GM18873 (cell line): ENCODE data around the gene SPTBN1.
"Not testable (repeated sequence)": the region's sequence is repeated elsewhere in the genome, so short reads cannot be mapped to it uniquely, and the experiment has no call there.

Source experiments
- ATAC-seq: cut with Tn5 transposase; IDR thresholded peaks from one replicate; pipeline ENCODE4 v1.9.1; 2021; ENCODE audit warnings: mild to moderate bottlenecking, moderate library complexity, moderate number of reproducible peaks; ENCODE audit not compliant: unreplicated experiment, low FRiP score

Gene SPTBN1

GRCh38 chr2:54497763-54498680 lies 41.9 kb downstream of the SPTBN1 start:
- ATAC-seq = no peak

- ATAC-seq = no peak
These were observed 43.5 kb downstream of the SPTBN1 start for GRCh38 chr2:54499661-54500060.

- ATAC-seq = no peak
These were observed 44.5 kb downstream of the SPTBN1 start for GRCh38 chr2:54500404-54501205.

GRCh38 chr2:54502731-54503130 lies 46.6 kb downstream of the SPTBN1 start:
- ATAC-seq = no peak

- ATAC-seq = no peak
These were observed 47.1 kb downstream of the SPTBN1 start for GRCh38 chr2:54503192-54503591.

- ATAC-seq = no peak
These were observed 47.7 kb downstream of the SPTBN1 start for GRCh38 chr2:54503828-54504227.

- ATAC-seq = no peak
These were observed 48.7 kb downstream of the SPTBN1 start for GRCh38 chr2:54504866-54505265.

- no peak for ATAC-seq
These were observed 52.4 kb downstream of the SPTBN1 start for GRCh38 chr2:54508541-54508940.

GRCh38 chr2:54509043-54509442 lies 52.9 kb downstream of the SPTBN1 start:
- ATAC-seq = not testable (repeated sequence)

GRCh38 chr2:54510916-54511315 lies 54.8 kb downstream of the SPTBN1 start:
- ATAC-seq = no peak

- no peak for ATAC-seq
These were observed 56.1 kb downstream of the SPTBN1 start for GRCh38 chr2:54512183-54512582.

GRCh38 chr2:54512663-54513362 lies 56.7 kb downstream of the SPTBN1 start:
- ATAC-seq = no peak

GRCh38 chr2:54513363-54513715 lies 57.2 kb downstream of the SPTBN1 start:
- ATAC-seq = no peak

- ATAC-seq = no peak
These were observed 58.9 kb downstream of the SPTBN1 start for GRCh38 chr2:54514822-54515569.

GRCh38 chr2:54516842-54517241 lies 60.7 kb downstream of the SPTBN1 start:
- ATAC-seq = no peak

GRCh38 chr2:54518016-54518415 lies 61.9 kb downstream of the SPTBN1 start:
- not testable (repeated sequence) for ATAC-seq

GRCh38 chr2:54518430-54518829 lies 62.3 kb downstream of the SPTBN1 start:
- ATAC-seq = no peak

- ATAC-seq = no peak
These were observed 63.8 kb downstream of the SPTBN1 start for GRCh38 chr2:54519841-54520459.

- no peak for ATAC-seq
These were observed 64.6 kb downstream of the SPTBN1 start for GRCh38 chr2:54520687-54521086.
